NCI-H1694 (cell line): ENCODE data around the gene SRP68.
"Not testable (repeated sequence)": the region's sequence is repeated elsewhere in the genome, so short reads cannot be mapped to it uniquely, and the experiment has no call there.

Source experiments
- DNase-seq: peaks from one replicate; lab custom pipeline; 2025; lab: John Stamatoyannopoulos, UW

Gene SRP68

DNA sequence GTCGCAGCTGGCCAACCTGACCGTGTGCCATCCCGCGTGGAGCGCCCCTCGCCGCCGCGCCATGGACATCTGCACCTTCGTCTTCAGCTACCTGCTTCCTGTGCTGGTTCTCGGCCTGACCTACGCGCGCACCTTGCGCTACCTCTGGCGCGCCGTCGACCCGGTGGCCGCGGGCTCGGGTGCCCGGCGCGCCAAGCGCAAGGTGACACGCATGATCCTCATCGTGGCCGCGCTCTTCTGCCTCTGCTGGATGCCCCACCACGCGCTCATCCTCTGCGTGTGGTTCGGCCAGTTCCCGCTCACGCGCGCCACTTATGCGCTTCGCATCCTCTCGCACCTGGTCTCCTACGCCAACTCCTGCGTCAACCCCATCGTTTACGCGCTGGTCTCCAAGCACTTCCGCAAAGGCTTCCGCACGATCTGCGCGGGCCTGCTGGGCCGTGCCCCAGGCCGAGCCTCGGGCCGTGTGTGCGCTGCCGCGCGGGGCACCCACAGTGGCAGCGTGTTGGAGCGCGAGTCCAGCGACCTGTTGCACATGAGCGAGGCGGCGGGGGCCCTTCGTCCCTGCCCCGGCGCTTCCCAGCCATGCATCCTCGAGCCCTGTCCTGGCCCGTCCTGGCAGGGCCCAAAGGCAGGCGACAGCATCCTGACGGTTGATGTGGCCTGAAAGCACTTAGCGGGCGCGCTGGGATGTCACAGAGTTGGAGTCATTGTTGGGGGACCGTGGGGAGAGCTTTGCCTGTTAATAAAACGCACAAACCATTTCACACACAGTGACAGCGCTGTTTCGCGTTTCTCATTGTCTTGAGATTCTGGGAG is 4.7 kb upstream of the SRP68 start:
- no peak for DNase-seq

- DNase-seq = no peak
Measured at GRCh38 chr17:76076146-76076764, 3.9 kb upstream of the SRP68 start.

DNA sequence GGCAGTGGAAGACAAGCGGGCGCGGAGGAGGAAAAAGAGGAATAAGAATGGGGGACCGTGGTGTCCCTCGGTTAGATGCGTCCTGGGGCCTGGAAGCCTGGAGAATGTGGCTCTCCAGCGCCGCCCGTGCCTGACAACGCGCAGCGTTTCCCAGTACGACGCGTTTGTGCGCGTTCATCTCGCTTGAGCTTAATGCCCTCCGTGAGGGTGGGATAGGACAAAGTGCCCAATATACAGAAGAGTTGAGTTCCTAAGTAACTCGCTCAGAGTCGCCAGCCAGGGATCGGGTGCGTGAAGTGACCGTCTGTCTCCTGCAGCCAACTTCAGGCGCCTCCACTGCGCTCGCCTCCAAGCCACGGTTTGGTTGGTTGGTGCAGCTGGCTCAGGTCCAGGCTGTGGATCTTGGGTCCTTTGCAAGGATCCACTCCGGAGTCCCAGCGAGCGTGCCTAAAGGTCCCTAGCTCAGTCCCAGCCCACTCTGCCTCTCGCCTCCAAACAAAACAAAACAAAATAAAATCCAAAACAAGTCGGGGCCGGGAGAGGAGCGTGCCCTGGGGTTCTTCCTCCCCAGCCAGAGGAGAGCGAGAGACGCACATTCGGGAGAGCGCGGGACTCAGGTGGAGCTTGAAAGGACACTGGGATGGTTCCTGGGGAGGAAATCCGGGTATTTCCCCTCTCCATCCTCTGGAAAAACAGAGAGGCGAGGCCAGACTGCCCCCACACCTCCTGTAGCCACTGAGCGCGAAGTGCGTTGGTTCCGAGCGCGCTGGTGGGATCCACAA is 3.2 kb upstream of the SRP68 start:
- DNase-seq = no peak

DNA sequence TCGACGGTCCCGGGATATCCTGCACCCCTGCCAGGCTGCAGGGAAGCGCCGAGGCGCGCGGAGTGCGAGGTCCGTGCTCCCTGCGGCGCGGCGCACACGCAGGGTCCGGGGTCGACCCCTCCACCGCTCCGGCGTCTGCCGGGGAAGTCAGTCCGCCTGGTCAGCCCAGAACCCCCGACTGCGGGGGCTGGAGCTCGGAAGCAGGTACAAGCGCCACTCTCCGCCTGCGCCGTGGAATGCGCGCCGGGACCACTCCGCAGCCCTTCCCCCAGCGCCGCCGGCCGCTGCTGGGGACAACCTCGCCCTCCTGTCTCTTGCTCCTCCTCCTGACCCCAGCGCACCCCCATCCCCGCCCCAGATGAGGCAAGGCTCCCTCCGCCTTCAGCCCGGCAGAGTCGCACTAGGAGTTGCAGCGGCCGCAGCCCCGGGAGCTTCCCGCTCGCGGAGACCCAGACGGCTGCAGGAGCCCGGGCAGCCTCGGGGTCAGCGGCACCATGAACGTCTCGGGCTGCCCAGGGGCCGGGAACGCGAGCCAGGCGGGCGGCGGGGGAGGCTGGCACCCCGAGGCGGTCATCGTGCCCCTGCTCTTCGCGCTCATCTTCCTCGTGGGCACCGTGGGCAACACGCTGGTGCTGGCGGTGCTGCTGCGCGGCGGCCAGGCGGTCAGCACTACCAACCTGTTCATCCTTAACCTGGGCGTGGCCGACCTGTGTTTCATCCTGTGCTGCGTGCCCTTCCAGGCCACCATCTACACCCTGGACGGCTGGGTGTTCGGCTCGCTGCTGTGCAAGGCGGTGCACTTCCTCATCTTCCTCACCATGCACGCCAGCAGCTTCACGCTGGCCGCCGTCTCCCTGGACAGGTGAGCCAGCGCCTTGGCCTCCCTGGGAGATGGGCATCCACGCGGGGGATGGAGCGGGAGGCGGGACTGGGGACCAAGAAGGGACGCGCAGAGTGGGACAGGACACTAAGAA is 2.4 kb upstream of the SRP68 start, which contains the start of gene GALR2:
Gene GALR2, plus strand, starts transcription at position 392 of the 974 bp plus-strand sequence. Its CDS starts 103 bp downstream, at position 495.
- no peak for DNase-seq

DNA sequence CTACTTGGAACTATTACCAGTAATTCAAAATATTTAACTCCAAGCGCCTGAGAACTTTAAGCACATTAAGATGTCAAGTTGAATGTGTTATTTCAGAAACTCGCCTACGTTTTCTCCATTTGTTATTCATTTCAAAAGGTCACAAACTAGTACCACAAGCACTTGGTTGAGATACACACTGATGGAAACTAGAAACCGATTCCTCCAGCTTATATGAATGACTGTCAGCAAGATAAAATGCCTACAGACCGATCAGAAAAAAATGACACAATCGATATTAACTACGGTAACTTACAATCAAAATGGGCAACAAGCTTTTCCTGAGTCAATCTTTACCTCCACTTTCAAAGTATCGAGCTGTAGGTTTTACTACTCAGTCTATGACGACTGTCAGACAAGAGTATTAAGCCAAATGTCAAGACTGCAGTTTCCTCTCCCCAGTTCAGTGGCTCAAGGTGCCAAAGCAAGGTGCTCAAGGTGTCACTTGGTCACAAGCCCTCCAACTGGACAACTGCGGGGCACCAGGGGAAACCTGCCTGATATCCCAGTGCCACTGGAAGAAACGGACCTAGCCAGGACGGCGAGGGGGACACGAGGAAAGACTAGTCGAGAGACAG is 678 bp downstream of the SRP68 start:
- DNase-seq = no peak

GRCh38 chr17:76065775-76066174 is 6.5 kb downstream of the SRP68 start:
- no peak for DNase-seq

GRCh38 chr17:76063875-76064546 is 8.3 kb downstream of the SRP68 start:
- no peak for DNase-seq

DNA sequence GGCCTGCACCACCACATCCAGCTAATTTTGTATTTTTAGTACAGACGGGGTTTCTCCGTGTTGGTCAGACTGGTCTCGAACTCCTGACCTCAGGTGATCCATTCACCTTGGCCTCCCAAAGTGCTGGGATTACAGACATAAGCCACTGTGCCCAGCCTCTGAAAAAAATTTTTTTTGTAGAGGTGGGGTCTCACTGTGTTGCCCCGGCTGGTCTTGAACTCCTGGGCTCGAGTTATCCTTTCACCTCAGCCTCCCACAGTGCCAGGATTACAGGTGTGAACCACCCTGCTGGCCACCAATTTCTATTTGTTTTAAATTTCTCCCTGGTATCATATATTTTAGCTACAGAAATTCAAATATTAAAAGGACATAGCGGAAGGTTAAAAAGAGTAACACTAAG is 14.1 kb downstream of the SRP68 start:
- not testable (repeated sequence) for DNase-seq

- no peak for DNase-seq
Measured at GRCh38 chr17:76056882-76057281, 15.4 kb downstream of the SRP68 start.

- no peak for DNase-seq
Measured at GRCh38 chr17:76054112-76054476, 18.2 kb downstream of the SRP68 start.

DNA sequence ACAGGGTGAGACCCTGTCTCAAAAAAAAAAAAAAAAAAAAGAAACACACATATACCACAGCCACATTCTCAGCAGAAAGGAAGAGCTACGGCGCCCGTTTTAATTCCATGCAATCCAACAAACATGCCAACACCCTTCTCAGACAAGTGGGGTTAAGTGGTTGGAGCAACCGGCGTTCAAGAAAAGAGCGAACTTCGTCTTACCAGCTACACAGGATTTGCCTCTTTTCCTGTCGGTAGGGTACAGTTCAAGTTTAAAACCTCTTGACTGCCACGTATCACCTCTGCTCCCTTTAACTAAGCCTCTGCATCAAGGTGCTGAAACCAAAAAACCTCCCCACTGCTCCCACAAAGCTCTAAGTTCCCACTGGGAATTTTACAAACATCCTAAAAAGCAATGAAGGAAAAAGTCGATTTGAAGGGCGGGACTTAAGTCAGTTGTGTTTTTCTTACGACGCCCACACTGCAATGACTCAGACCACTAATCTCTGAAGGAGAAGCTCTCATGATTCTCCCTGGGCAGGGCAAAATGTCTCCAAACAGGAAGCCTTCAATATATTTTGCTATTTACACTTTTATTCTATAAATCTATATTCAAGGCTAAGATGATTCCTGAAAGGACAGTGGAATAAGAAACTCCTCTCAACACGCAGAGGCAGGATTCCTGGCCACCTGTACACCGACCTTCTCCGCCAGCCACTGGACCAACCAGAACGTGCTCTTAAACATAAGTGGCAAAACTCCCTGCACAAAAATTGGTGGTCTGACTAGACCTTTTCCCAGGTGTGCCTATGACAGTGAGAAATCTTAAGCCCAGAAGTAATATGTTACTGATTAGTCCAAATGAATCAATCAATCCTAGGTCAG is 18.8 kb downstream of the SRP68 start:
- DNase-seq = no peak

DNA sequence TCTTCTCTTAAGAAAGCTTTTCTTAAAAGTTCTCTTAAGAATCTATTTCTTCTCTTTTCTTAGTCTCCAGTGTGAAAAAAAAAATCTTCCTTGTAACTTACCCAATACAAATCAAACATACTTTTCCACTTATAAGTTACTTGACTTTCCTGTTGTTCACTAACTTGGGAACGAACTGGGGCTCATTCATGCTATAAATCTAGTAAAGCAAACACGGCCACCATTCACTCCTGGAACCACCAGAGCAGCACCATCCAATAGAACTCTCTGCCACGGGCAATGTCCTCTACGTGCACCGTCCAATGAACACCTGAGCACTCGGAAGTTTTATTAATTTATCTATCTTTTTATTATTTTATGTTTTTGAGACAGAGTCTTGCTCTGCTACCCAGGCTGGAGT is 20.8 kb downstream of the SRP68 start:
- no peak for DNase-seq

- DNase-seq = no peak
Measured at GRCh38 chr17:76050538-76051467, 21.5 kb downstream of the SRP68 start.

DNA sequence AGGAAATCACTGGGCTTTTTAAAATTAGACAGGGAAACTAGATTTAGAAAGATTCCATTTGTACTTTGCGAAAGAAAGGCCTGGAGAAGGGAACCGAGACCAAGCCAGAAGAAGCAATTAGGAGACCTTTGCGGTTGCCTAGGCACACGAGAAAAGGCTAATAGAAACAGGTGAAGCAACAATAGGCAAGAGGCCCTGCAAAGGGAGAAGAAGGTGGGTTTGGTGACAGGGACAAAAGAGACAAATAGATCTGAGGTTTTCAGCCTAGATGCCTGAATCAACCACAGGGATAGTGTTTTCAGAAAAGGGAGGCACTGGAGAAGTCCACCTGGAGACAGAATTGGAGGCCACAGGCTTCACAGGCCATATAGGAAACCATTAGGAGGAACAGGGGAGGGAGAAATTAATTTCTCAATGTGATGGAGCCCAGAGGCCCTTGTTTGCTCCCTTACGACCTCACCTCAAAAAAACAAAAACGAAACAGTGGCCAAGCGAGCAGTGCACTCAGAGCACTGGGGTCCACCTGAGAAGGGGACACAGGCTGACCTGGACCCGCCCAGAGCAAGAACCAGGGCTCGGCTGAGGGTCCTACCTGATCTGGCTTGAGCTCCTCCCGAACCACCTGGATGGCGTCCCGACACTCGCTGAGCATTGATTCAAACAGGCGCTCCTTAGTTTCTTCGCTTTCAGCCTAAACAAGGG is 22.3 kb downstream of the SRP68 start:
- DNase-seq = no peak

DNA sequence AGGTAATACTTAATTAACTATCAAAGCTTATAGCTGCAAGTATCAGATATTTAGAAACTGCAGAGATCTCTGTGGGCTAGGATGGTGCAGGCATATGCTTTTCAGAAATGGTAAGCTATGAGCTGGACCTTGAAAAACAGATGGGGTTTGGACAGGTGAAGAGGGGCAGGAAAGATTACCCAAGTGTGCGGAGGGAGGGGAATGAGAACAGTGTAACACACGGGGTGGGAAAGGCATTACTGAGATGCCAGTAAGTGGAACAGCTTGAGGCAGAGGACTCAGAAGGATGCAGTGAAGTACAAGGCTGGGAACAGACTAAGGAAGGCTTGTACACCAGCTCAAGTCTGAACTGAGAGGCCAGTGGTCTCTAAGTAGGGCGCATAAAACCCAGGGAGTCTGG is 23.1 kb downstream of the SRP68 start:
- DNase-seq = no peak

DNA sequence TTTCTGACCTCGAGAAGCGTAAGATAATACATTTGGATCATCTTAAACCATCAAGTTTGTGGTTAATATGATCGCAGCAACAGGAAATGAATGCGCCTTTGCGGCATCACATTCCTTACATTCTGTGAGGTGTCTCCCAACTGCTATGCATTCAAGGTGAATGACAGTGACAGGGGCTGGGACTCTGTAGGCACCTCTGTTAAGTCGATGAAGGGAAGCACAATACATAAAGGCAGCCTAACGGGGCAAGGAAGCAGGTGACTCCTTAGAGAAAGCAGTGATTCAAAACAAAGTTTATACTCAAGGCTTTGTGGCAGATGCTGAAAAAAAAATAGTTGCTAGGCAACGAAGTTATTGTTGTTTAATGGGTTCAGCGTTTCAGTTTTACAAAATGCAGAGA is 23.6 kb downstream of the SRP68 start:
- no peak for DNase-seq

- DNase-seq = no peak
Measured at GRCh38 chr17:76048025-76048605, 24.2 kb downstream of the SRP68 start.

DNA sequence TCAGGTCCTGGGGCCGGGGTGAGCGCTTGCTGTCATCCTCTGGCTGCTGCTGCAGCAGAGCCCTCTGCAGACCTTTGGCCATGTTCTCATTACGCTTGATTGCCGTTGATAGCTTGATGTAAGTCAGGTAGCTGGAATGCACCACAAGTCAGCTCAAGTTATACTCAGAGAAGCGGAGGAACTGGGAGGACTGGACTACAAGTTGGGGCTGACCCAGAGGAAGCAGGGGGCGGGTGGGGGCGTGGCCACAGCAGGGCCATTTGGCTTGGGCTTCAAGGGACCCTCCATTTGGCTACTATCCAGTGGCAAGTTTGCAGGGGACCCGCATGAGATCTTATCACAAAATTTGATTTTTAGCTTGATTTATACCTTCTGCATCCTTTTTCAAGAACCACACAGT is 26.3 kb downstream of the SRP68 start:
- no peak for DNase-seq
